ENCODE data around the gene CD200R1. TPM values are rescaled to one million over a fixed set of nuclear protein-coding genes. Genes with fewer than 3 reads are reported as not detected.

Gene CD200R1
- total RNA-seq, 4 donors from 2014 or later: 0.68 to 1.1 TPM; not detected in 2

GRCh38 chr3:112908252-112908651 is 66.7 kb downstream of the CD200R1 start:
- in situ Hi-C loops (cut with MboI; ENCODE audit: low pct_ligation_motif_present in 1 of 4, low pct_unique_long_range_greater_than_20kb in 1 of 4, low sequenced_read_pairs in 3 of 4): no loop called here
- Histone ChIP-seq H3K27ac (no peak overlapping the region), H3K4me1 (no peaks in the 10 kb centered on the region), H3K4me3 (no peak overlapping the region), H3K27me3 (no peaks in the 10 kb centered on the region), H3K36me3 (no peaks in the 10 kb centered on the region), H3K9me3 (no peaks in the 10 kb centered on the region)
- intact Hi-C loops (cut with DNase I; ENCODE audit: low total_unique reads): no loop called here
- no peak for TF ChIP-seq POLR2AphosphoS5 (IDR thresholded peaks at IDR 0.05)
- TF ChIP-seq POLR2A (IDR thresholded peaks at IDR 0.05): no peak
- no peak for TF ChIP-seq CTCF (IDR thresholded peaks at IDR 0.05)
- DNase-seq: no peak

- no peak for TF ChIP-seq POLR2AphosphoS5 (IDR thresholded peaks at IDR 0.05)
- TF ChIP-seq EP300 (IDR thresholded peaks at IDR 0.05; ENCODE audit: low read depth): no peak
- no peak for TF ChIP-seq POLR2A (IDR thresholded peaks at IDR 0.05)
- no peak for TF ChIP-seq CTCF (IDR thresholded peaks at IDR 0.05)
- intact Hi-C loops (cut with DNase I; ENCODE audit: low total_unique reads): no loop called here
- Histone ChIP-seq H3K9me3 (no peaks in the 10 kb centered on the region), H3K4me3 (no peak overlapping the region), H3K27ac (no peak overlapping the region), H3K27me3 (no peaks in the 10 kb centered on the region), H3K36me3 (no peaks in the 10 kb centered on the region), H3K4me1 (no peaks in the 10 kb centered on the region)
- 80 to 81% methylated on average over 8 of the region's 8 CpGs for WGBS, 2 donors (ENCODE audit: low coverage in 1 of 2)
- DNase-seq: no peak
- in situ Hi-C loops (cut with MboI; ENCODE audit: low pct_ligation_motif_present in 1 of 4, low pct_unique_long_range_greater_than_20kb in 1 of 4, low sequenced_read_pairs in 3 of 4): no loop called here
These were observed 70.1 kb downstream of the CD200R1 start for GRCh38 chr3:112904786-112905185.

- no peak overlapping the region for H3K27ac ChIP-seq
- no peaks in the 10 kb centered on the region for H3K27me3 ChIP-seq
- TF ChIP-seq POLR2AphosphoS5 (IDR thresholded peaks at IDR 0.05) (no peak), POLR2A (IDR thresholded peaks at IDR 0.05) (no peak), CTCF (IDR thresholded peaks at IDR 0.05) (no peak)
- intact Hi-C loops (cut with DNase I; ENCODE audit: low total_unique reads) (no loop called here), in situ Hi-C loops (cut with MboI; ENCODE audit: low pct_ligation_motif_present in 1 of 4, low pct_unique_long_range_greater_than_20kb in 1 of 4, low sequenced_read_pairs in 3 of 4) (no loop called here)
- WGBS, 2 donors (ENCODE audit: low coverage in 1 of 2): 71 to 74% methylated on average over 3 of the region's 3 CpGs
- no peaks in the 10 kb centered on the region for H3K4me1 ChIP-seq
- no peaks in the 10 kb centered on the region for H3K9me3 ChIP-seq
- DNase-seq: no peak
- no peak overlapping the region for H3K4me3 ChIP-seq
- no peaks in the 10 kb centered on the region for H3K36me3 ChIP-seq
These were observed 74.8 kb downstream of the CD200R1 start for GRCh38 chr3:112900113-112900512.

DNA sequence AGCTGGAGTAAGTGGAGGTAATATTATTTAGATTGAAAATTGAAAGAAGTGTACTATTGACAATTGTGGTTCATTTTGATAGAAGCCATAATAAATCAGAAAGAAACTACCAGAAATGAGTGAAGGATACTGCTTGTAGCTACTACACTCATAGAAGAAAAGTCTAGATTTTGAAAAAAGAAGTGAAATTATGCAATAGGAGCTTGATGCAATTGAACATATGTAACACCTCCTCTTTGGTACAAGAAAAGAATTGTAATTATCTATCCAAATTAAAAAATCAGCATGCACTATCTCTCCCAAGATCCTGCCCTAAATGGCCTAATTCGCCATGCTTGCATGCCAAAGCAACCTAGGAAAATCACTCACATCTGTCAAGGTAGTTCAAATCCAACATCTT is 77.1 kb downstream of the CD200R1 start:
- TF ChIP-seq EP300 (IDR thresholded peaks at IDR 0.05; ENCODE audit: low read depth) (no peak), POLR2A (IDR thresholded peaks at IDR 0.05) (no peak), POLR2AphosphoS5 (IDR thresholded peaks at IDR 0.05) (no peak), CTCF (IDR thresholded peaks at IDR 0.05) (no peak)
- no peak for DNase-seq
- in situ Hi-C loops (cut with MboI; ENCODE audit: low pct_ligation_motif_present in 1 of 4, low pct_unique_long_range_greater_than_20kb in 1 of 4, low sequenced_read_pairs in 3 of 4) (no loop called here), intact Hi-C loops (cut with DNase I; ENCODE audit: low total_unique reads) (no loop called here)
- Histone ChIP-seq H3K27me3 (no peaks in the 10 kb centered on the region), H3K4me1 (no peaks in the 10 kb centered on the region), H3K36me3 (no peaks in the 10 kb centered on the region), H3K9me3 (no peaks in the 10 kb centered on the region), H3K4me3 (no peak overlapping the region), H3K27ac (no peak overlapping the region)
- WGBS, 2 donors (ENCODE audit: low coverage in 1 of 2): 89 to 100% methylated on average over 1 of the region's 1 CpG
